Mammary epithelial cell (primary cell): ENCODE measurements around the gene NDUFA6.
"Not testable (repeated sequence)": the region's sequence is repeated elsewhere in the genome, so short reads cannot be mapped to it uniquely, and the experiment has no call there.

Experiments used
- CTCF ChIP-seq, 2 donors: IDR thresholded peaks in 1 of 2; conservative IDR thresholded peaks in 1 of 2; 2 replicates each; pipeline ENCODE4 v1.5.1; 2011 to 2012; ENCODE audit warnings: inconsistent platforms in 2 of 2, low read length in 2 of 2, mild to moderate bottlenecking in 2 of 2, control low read depth in 1 of 2, low read depth in 1 of 2; ENCODE audit not compliant: insufficient read depth in 1 of 2; ENCODE audit errors: extremely low read depth in 1 of 2
- EZH2 ChIP-seq: IDR thresholded peaks from 2 replicates; pipeline ENCODE4 v1.6.1; 2012; ENCODE audit warnings: low read length, inconsistent platforms, borderline replicate concordance

GRCh38 chr22:42140153-42140552 is 49.6 kb upstream of the NDUFA6 start:
- TF ChIP-seq EZH2; CTCF (conservative IDR thresholded peaks at IDR 0.05 in 1 of 2, IDR thresholded peaks at IDR 0.05 in 1 of 2; ENCODE audit: extremely low read depth in 1 of 2, insufficient read depth in 1 of 2, low read depth in 1 of 2, low read length in 2 of 2): not testable (repeated sequence)
